PFSK-1 (cell line): ENCODE measurements around the gene SLC17A9.

Source experiments
- REST ChIP-seq, 2 experiments: IDR thresholded peaks; 2 replicates each; pipeline versions ENCODE4 v1.6.1 to v1.8.0; 2011 to 2012; ENCODE audit warnings: low read depth in 2 of 2, low read length in 2 of 2, control low read depth in 1 of 2, inconsistent platforms in 1 of 2, mild to moderate bottlenecking in 1 of 2, moderate library complexity in 1 of 2; ENCODE audit not compliant: insufficient read depth in 1 of 2
- SIN3A ChIP-seq: IDR thresholded peaks from 2 replicates; pipeline ENCODE4 v1.6.1; 2012; ENCODE audit warnings: mild to moderate bottlenecking, low read length, moderate library complexity, borderline replicate concordance; ENCODE audit not compliant: insufficient read depth
- TAF1 ChIP-seq: IDR thresholded peaks from 2 replicates; pipeline ENCODE4 v1.6.1; 2012; ENCODE audit warnings: low read length, control low read depth, borderline replicate concordance; ENCODE audit not compliant: insufficient read depth

- TF ChIP-seq TAF1 (no peak), REST (IDR thresholded peaks at IDR 0.05; ENCODE audit: insufficient read depth in 1 of 2, low read depth in 2 of 2, low read length in 2 of 2) (no peak), SIN3A (no peak)
Measured at GRCh38 chr20:63005862-63006539, 53.5 kb downstream of the SLC17A9 start.
